Measurements from ENCODE around the gene SERPINB6.
"Not testable (repeated sequence)": the region's sequence is repeated elsewhere in the genome, so short reads cannot be mapped to it uniquely, and the experiment has no call there.

Gene SERPINB6

DNA sequence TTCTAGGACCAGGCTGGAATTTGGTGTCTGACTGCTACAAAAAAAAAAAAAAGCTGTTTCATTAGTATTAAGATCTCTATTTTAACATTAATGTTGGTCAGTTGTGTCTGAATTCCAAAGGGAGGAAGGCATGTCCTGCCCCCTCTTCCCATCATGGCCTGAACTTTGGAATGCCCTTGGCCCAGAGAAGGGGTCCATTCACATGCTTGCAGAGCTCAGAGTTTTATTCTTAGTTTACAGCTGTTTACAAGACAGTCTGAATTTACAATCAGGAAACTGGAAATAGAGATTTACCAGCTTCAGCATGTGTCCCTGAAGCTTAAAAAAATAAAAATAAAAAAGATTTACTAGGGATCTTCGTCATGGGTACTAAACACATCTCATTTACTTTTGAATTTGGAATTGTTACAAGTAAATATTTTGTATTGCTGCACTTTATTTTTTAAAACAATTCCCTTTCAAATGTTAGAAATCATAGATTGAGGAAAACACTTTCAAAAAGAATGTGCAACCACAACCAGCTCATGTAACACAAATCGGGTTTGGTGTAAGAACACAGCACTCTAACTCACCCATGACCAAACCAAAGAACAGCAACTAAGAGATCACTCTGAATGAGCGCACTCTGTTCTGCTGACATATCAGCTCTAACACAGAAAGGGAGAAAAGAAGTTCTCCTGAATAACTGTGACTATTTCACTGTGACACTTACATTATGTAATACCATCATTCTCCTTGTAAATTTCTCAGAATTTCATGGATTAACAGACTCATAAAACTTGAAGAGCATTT is 6.6 kb upstream of the SERPINB6 start:
- in situ Hi-C loops (cut with MboI; ENCODE audit: low sequenced_read_pairs) = no loop called here

GRCh38 chr6:2977290-2977689 is 5.9 kb upstream of the SERPINB6 start:
- in situ Hi-C loops (cut with MboI; ENCODE audit: low sequenced_read_pairs) = no loop called here

- in situ Hi-C loops (cut with MboI; ENCODE audit: low sequenced_read_pairs) = no loop called here
Measured at GRCh38 chr6:2976571-2977085, 5.3 kb upstream of the SERPINB6 start.

- in situ Hi-C loops (cut with MboI; ENCODE audit: low sequenced_read_pairs) = no loop called here
Measured at GRCh38 chr6:2976060-2976459, 4.7 kb upstream of the SERPINB6 start.

DNA sequence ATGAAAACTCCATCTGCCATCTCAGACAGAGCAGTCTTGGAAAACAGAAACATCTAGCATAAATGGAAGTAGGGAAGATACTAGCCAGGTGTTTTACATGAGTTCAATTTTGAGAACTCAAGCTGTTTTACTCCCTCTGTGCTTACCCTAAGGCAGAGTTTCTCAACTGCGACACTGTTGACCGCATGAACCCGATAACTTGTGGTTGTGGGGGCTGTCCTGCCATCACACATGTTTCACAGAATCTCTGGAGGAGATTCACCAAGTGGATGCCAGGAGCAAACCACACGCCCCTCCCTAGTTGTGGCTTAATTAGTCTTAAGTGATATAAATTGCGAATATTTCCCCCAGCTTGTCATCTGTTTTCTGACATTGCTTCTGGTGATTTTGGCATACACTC is 2.3 kb upstream of the SERPINB6 start:
- in situ Hi-C loops (cut with MboI; ENCODE audit: low sequenced_read_pairs) = no loop called here

DNA sequence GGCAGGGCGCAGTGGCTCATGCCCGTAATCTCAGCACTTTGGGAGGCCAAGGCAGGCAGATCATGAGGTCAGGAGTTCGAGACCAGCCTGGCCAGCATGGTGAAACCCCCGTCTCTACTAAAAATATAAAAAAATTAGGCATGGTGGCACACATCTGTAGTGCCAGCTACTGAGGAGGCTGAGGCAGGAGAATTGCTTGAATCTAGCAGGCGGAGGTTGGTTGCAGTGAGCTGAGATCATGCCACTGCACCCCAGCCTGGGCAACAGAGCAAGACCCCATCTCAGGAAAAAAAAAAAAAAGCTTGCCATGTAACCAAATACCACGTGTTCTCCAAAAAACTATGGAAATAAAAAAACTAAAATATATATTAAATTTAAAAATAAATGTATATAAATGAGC is 1.8 kb upstream of the SERPINB6 start:
- in situ Hi-C loops (cut with MboI; ENCODE audit: low sequenced_read_pairs) = not testable (repeated sequence)

DNA sequence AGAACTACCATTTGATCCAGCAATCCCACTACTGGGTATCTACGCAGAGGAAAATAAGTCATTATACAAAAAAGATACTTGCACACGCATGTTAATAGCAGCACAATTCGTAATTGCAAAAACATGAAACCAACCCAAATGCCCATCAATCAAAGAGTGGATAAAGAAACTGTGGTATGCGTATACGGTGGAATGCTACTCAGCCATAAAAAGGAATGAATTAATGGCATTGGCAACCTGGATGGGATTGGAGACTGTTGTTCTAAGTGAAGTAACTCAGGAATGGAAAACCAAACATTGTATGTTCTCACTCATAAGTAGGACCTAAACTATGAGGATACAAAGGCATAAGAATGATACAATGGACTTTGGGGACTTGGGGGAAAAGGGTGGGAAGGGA is 1.3 kb upstream of the SERPINB6 start:
- in situ Hi-C loops (cut with MboI; ENCODE audit: low sequenced_read_pairs) = not testable (repeated sequence)

DNA sequence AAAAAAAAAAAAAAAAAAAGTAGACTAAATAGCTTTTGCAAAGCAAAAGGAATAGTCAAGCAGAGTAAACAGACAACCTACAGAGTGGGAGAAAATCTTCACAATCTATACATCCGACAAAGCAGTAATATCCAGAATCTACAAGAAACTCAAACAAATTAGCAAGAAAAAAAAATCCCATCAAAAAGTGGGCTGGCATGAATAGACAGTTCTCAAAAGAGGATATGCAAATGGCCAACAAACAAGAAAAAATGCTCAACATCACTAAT is 786 bp upstream of the SERPINB6 start:
- in situ Hi-C loops (cut with MboI; ENCODE audit: low sequenced_read_pairs) = not testable (repeated sequence)

DNA sequence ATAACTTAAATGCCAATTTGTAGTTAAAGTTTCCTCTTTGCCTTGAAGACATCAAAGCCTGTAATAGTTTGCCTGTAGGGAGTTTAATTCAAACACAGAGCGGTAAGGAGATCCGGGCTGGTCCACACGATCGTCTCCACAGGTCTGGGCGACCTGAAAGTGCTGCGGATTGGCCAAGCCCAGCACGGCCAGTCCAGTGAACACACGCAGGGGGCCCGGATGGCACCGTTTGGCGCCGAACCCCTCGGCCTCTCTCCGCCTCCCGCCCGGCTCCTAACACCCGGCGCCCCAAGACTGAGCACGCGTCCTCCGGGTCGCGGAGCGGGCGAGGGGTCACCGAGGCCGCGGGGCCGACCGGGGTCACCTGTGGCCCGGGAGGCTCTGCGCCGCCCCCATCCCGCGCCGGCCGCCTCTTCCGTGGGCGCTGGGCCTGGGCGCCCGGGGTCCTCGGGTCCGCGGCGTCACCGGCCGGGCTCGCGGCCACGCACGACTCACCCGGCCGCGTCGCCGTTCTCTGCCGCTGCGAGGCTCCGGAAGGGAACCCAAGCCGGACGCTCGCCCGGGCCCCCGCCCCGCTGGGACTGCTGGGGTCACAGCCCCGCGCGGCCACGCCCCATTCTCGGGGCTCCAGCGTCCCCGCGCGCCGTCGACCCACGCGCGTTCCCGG is 481 bp downstream of the SERPINB6 start:
- in situ Hi-C loops (cut with MboI; ENCODE audit: low sequenced_read_pairs) = no loop called here

DNA sequence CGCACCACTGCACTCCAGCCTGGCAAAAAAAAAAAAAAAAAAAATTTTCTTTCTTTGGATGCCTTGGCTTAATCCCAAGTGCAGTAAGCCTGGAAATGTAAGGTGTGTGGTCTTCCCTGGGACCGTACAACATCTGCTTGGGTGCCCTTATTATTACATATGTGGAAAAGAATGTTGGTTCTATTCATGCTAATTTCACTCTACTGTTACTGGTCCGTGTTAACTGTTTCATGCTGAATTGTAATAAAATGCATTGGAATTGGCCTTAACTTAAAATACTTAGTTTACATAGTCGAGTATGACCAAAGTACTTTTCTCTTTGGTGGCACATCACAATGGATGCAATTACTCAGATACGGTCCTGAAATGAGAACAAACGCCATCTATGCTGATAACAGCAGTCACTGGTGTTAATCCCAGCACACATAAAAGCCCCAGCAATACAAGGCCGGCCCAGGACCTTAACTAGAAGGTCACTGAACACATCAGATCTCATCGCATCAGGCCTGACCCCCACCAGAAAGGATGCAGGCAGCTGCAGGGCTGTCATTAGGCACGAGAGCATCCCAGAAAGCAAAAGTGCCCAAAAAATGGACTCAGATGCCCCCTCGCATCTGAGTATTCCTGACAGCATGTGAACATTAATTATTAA is 1.2 kb downstream of the SERPINB6 start:
- in situ Hi-C loops (cut with MboI; ENCODE audit: low sequenced_read_pairs) = no loop called here

GRCh38 chr6:2969549-2969948 is 1.8 kb downstream of the SERPINB6 start:
- in situ Hi-C loops (cut with MboI; ENCODE audit: low sequenced_read_pairs) = no loop called here

GRCh38 chr6:2968600-2969135 is 2.7 kb downstream of the SERPINB6 start:
- in situ Hi-C loops (cut with MboI; ENCODE audit: low sequenced_read_pairs) = no loop called here

- in situ Hi-C loops (cut with MboI; ENCODE audit: low sequenced_read_pairs) = no loop called here
Measured at GRCh38 chr6:2967936-2968335, 3.4 kb downstream of the SERPINB6 start.

GRCh38 chr6:2966347-2966746 is 5.0 kb downstream of the SERPINB6 start:
- in situ Hi-C loops (cut with MboI; ENCODE audit: low sequenced_read_pairs) = no loop called here

DNA sequence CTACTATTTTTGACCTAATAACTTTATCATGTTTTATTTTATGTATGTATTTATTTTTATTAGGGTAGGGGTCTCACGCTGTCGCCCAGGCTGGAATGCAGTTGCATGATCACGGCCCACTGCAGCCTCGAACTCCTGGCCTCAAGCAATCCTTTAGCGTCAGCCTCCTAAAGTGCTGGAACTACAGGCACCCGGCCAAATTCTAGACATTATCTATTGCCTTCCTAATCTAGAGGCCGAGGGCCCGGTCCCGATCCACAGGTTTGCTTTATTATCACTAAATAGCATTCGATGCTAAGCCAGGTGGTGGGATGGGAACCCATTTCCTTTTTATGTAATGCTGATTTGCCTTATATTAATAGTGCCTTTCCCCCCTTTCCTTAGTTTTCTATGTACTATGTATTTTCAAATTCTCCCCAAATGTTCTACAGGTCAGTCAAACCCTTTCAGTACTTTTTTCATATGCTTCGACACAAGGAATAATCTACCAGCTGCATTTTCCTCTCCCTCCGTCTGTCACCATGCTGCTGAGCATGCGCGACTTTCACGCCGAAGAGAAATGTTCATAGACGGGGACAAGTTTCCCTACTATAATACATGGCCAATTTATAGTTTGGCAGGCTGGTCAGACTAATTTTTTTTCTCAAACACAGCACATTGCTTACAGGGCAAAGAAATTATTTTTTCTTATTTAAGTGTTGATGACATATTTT is 6.4 kb downstream of the SERPINB6 start:
- in situ Hi-C loops (cut with MboI; ENCODE audit: low sequenced_read_pairs) = no loop called here

GRCh38 chr6:2963756-2964155 is 7.6 kb downstream of the SERPINB6 start:
- in situ Hi-C loops (cut with MboI; ENCODE audit: low sequenced_read_pairs) = no loop called here

DNA sequence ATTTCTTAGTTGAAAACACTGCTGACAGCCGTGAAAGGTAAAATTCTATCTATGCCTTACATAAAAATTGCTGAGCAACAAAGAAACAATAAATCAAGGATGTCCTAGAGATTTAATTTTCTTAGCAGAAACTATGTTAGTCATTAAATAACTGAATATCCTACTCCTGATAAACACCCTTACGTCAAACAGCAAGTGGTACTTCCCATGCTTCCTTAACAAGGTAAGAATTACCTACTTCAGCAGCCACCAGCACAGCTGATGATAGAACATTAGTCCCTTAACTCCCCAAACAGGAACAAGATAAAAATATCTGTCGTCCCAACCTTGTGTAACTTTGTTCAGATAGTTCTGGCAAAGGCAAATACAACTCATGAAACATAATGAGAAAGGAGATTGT is 8.7 kb downstream of the SERPINB6 start:
- in situ Hi-C loops (cut with MboI; ENCODE audit: low sequenced_read_pairs) = no loop called here

DNA sequence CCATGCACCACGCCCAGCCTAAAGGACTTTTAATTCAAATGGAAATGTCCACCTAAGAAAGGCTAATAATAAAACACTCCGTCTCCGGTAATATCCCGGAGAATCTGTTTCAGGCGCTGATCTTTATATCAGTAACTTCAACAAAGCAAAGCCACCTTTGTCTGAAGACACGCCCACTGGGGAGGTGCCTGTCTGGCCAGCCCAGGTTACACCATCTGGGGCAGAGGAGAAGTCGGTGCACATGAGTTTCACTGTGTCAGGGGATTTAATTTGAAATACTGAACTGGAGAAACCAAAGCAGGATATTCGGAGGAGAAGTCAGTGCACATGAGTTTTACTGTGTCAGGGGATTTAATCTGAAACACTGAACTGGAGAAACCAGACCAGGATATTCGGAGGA is 9.4 kb downstream of the SERPINB6 start:
- in situ Hi-C loops (cut with MboI; ENCODE audit: low sequenced_read_pairs) = no loop called here

GRCh38 chr6:2961506-2961905 is 9.9 kb downstream of the SERPINB6 start:
- in situ Hi-C loops (cut with MboI; ENCODE audit: low sequenced_read_pairs) = no loop called here

DNA sequence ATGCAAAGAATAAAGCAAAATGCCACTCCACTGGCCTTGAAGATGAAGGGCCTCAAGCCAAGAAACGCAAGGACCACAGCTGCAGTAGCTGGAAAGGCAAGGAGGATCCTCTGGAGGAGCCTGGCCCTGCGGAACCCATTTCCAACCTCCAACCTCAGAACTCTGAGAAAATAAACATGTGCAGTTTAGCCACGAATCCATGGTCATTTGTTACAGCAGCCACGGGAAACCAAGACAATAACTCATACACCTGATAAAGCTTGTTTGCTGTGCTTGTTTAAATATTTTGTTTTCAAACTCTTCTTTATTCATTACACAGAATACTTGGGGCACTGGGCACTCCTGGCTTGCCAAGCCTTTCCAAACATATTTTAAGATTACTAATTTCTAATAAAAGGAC is 10.4 kb downstream of the SERPINB6 start:
- in situ Hi-C loops (cut with MboI; ENCODE audit: low sequenced_read_pairs) = no loop called here

All from HL-60/S4 treated with phorbol 12-myristate 13-acetate at 8.2 ng/mL for 4 days and 3 days (cell line).